Ovary (tissue), 3 donors: Measurements from ENCODE around the gene ERF.

Source experiments
- POLR2A ChIP-seq: fragments of 450-650 bp; IDR thresholded peaks from one replicate; pipeline ENCODE4 v1.6.1; 2017; ENCODE audit warnings: antibody characterized with exemption, mild to moderate bottlenecking, moderate library complexity
- TF ChIP-seq, protein P1 (sequence below), 3 donors: fragments of 450-650 bp in 2 of 3; fragments of 200-600 bp in 1 of 3; IDR thresholded peaks; one replicate each; pipeline versions ENCODE4 v1.5.1 to v1.8.0; 2016 to 2022; ENCODE audit warnings: antibody characterized with exemption in 3 of 3, mild to moderate bottlenecking in 1 of 3
- donor health status: DM: no; HTN: no; CAD: no.

GRCh38 chr19:42212886-42213285 lies 42.0 kb downstream of the ERF start:
- TF ChIP-seq, protein P1, sequence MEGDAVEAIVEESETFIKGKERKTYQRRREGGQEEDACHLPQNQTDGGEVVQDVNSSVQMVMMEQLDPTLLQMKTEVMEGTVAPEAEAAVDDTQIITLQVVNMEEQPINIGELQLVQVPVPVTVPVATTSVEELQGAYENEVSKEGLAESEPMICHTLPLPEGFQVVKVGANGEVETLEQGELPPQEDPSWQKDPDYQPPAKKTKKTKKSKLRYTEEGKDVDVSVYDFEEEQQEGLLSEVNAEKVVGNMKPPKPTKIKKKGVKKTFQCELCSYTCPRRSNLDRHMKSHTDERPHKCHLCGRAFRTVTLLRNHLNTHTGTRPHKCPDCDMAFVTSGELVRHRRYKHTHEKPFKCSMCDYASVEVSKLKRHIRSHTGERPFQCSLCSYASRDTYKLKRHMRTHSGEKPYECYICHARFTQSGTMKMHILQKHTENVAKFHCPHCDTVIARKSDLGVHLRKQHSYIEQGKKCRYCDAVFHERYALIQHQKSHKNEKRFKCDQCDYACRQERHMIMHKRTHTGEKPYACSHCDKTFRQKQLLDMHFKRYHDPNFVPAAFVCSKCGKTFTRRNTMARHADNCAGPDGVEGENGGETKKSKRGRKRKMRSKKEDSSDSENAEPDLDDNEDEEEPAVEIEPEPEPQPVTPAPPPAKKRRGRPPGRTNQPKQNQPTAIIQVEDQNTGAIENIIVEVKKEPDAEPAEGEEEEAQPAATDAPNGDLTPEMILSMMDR (IDR thresholded peaks at IDR 0.05): no peak
- TF ChIP-seq POLR2A: no peak
